NCI-H1092 (cell line): ENCODE data around the gene CLDN20.
"Not testable (repeated sequence)": the region's sequence is repeated elsewhere in the genome, so short reads cannot be mapped to it uniquely, and the experiment has no call there.

Experiments used
- DNase-seq: peaks from one replicate; lab custom pipeline; 2025; lab: John Stamatoyannopoulos, UW

Gene CLDN20

DNA sequence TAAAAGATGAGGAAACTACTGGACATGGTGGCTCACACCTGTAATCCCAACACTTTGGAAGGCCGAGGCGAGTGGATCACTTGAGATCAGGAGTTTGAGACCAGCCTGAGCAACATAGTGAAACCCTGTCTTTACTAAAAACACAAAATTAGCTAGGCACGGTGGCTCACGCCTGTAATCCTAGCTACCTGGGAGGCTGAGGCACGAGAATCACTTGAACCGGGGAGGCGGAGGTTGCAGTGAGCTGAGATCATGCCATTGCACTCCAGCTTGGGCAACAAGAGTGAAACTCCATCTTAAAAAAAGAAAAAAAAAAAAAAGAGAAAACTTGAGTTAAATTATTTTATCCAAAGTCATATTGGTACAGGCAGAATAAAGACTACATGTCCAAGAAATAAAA is 49.1 kb downstream of the CLDN20 start:
- DNase-seq, result not testable (repeated sequence)

DNA sequence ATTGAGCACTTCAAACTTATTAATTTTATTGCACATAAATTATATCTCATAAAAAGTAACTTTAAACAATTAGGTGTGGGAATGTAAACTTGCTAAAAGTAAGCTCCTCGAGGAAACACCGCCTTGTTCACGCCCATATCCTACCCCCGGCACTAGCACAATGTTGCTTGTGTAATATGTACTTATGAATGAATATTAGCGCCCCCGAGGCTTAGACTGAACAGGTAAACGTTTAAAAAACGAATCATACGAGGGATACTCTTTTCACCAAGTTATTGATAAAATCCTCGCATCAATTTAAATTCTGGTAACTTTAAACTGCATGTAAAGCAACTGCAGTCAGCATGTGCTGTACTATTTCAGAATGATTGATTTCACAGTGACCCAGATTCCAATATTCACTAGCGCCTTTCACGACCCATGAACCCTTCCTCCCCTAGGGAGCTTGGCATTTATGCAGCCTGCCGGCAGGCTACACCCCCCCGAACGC is 49.8 kb downstream of the CLDN20 start:
- no peak for DNase-seq

DNA sequence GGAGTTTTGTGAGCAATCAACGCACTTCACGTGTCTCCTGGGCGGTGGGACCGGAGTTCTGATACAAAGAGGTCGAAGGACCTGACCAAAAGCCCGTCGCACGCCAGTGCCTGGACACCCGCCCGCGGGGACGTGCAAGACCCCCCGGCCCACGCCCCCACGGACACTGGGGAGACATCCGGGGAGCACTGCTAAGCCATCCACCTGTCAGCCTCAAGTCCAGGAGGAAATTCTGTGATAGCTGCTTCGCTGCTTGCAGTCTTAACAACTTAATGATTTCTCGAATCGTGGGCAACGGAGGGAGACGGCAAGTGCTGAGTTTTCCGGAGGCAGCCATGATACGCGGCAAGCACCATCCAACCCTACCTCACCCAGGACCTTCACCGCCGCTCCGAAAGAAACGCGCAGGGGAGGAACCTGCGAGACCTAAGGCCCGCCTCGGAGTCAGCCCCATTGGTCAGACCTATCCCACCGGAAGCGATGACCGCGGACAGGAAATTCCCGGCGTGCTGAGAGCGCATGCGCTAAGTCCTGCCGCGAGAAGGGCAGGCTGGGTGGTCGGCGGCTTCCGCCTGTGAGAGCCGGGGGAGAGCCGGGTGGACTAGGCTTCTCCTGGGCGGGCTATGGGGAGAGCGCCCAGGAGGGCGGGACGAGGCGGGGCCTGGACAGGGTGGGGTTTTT is 50.4 kb downstream of the CLDN20 start, which contains the start of gene TFB1M:
Gene TFB1M (minus strand): TSS at position 393 of the 681 bp plus-strand sequence. CDS start 56 bp downstream, at position 337.
- peak; percentile 98 for DNase-seq

DNA sequence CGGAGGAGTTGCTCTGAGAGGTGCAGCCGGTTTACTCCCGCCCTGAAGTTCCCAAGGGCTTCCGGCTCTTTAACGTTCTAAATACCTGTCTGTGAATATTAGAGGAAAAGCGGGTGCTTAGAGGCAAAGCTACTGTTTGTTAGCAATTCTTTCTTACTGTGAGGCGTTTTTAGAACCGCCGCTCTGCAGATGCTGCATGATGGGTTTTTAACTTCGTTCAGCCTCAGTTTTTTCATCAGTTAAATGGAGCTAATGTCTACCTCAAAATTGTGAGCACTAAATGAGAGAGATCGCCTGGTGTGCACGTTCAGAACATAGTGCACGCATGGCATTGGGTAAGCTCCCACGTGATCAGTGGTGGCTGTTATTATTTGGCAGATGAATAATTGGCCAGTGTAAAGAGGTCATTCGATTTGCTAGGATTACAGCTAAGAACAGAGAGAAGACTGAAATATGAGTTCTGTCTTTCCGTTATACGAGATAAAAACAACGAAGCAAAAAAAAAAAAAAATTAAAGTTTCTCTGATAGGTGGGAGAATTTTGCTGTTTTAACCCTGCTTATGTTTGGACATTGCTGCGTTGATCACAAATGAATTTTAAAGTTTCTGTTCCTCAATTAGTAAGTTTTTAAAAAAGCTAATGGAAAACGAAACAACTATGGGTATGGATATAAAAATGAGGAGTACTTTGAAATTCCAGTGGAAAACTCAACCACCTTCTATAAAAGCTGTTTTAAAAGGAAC is 51.1 kb downstream of the CLDN20 start:
- peak; percentile 71 for DNase-seq

DNA sequence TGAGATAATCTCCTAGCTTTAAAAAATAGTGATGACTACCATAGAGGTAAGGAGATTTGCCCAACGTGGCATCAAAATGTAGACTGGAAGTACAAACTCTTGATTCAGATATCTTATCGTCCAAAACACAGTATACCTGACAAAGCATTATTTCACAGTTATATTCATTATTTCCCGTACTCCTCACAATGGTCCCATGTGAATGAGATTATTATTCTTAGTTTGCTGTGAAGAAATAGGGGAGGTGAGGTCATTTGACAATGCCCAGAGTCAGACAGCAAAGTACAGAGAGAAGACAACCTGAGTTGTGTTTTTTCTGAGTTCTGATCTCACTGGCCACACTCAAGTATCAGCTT is 51.7 kb downstream of the CLDN20 start:
- DNase-seq, result no peak

DNA sequence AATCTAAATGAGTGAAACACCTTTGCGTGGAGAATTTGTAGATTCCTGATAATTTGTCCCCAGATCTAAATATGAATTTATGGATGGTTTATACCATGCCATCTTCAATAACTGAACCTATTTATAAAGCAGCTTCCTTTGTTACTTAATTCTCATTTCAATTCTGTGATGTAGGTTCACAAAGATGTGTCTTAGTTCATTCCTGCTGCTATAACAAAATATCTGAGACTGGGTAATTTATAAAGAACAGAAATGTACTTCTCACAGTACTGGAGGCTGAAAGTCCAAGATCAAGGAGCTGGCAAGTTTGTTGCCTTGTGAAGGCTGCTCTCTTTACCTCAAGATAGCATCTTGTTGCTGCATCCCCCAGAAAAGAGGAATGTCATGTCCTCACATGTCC is 52.6 kb downstream of the CLDN20 start:
- no peak for DNase-seq

DNA sequence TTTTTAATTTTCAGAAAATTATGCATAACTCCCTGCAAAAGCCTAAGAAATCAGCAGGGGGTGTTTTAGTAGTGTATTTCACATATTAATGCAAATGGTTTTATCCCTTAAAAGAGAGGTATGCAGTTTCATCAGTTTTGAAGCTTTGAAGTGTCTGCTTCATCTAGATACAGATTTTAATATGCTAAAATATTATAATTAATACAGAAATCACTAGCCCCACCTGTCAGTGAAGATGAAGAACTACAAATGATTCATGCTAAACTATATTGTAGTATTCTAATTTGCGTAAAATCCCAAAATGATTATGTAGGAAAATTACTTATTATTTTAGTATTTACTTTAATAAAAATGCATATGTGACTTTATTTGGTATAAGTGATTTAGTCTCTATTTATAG is 53.4 kb downstream of the CLDN20 start:
- no peak for DNase-seq

DNA sequence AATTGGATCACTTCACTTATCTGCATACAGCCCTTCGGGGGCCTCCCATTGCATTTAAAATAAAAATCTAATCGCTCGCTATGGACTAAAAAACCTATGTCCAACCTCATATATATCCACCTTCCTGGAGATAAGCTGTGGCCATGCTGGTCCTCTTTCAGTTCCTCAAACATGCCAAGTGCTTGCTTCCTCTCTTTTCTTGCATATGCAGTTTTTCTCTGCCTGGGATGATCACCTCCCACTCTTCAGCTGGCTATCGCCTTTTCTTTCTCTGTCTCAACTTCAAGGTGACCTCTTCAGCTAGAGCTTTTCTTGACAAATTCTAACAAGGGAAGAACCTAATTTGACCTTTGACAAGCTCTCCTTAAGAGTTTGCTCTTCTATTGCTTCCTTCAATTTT is 56.1 kb downstream of the CLDN20 start:
- DNase-seq, result no peak

DNA sequence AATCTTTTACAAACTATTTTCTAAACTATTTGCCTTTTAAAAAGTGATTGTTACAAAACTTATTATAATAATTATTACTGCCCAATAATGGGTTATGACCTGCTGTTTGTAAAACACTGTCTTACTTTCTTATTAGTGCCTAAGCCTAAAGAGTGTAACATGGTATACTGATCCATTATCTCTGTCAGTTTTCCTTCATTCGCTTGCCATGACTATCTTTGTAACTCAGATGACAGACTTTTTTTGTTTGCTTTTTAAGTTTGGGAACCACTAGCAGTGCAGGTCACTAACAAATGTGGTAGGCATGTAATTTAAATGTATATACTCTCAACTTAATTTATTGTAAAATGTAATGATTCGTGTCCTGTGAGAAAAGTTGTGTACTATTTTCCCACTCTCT is 60.4 kb downstream of the CLDN20 start:
- no peak for DNase-seq

DNA sequence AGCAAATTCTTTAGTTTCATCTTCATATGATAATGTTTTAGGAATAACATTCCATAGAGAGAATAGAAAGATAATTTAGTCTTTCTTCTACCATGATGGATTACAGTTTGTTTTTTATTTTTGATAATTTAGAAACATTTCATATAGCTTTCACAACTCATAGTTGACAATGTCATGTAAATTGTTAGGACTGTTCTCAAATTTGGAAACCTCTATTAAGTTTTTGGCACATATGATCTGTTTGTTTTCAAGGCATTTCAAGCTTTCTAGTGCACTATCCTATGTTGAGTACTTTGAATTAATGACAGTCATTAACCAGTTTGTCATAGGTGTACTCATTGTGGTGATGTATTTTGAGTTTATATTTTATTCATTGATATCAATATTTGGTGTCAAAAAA is 61.2 kb downstream of the CLDN20 start:
- no peak for DNase-seq

DNA sequence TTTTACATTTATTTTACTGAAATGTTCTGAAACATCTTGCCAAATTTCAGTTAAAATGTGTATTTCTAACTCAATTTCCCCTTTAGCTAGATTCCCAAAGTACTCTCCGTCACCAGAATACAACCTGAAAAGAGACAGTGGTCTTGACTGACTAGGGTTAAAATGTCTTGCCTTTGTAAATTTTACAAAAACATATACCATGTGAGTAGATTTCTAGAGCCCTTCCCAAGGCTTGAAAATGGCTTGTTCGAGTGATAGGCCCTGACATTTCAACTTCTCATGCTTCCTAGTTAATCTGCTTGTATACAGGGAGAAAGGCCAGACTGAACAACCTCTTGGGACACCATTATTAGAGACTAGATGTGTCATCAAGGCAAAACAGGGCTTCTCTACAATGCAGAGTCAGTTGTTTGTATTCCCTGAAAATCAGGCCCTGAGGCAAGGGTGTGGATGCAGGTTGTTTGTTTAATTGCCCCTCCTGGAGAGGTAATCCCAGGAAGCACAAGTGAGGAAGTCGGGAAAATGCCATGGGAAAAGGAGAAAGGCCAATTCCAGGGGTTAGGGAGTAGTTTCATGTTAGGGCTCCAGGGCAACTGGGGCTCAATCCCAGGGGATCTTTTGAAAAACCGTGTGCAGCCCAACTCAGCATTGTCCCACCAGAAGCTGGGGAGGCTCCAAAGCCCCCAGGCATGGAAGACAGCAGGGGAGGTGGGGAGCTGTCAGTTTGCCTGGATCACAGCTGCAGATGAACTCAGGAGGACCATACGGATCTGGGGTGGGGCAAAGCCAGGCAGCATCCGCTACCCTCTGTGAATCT is 62.1 kb downstream of the CLDN20 start:
- DNase-seq, result no peak
